Epithelial cell of esophagus (primary cell): Measurements from ENCODE around the gene CNGB1.

Experiments used
- DNase-seq: peaks from one replicate; pipeline ENCODE4 v3.0.0; 2010; ENCODE audit warnings: low read depth
- H3K4me3 ChIP-seq: 2 replicates; pipeline ENCODE4 v1.5.1; 2011; ENCODE audit warnings: mild to moderate bottlenecking, low read length, control low read depth
- TF ChIP-seq, protein P1 (sequence below): IDR thresholded peaks from 2 replicates; pipeline ENCODE4 v1.5.1; 2011; ENCODE audit warnings: low read depth, mild to moderate bottlenecking, low read length, control low read depth, inconsistent platforms; ENCODE audit not compliant: insufficient read depth; ENCODE audit errors: missing control alignments

The CNGB1 gene

GRCh38 chr16:57959121-57959520 is 11.8 kb downstream of the CNGB1 start:
- no peak for DNase-seq
- no peak overlapping the region for H3K4me3 ChIP-seq
- TF ChIP-seq, protein P1, sequence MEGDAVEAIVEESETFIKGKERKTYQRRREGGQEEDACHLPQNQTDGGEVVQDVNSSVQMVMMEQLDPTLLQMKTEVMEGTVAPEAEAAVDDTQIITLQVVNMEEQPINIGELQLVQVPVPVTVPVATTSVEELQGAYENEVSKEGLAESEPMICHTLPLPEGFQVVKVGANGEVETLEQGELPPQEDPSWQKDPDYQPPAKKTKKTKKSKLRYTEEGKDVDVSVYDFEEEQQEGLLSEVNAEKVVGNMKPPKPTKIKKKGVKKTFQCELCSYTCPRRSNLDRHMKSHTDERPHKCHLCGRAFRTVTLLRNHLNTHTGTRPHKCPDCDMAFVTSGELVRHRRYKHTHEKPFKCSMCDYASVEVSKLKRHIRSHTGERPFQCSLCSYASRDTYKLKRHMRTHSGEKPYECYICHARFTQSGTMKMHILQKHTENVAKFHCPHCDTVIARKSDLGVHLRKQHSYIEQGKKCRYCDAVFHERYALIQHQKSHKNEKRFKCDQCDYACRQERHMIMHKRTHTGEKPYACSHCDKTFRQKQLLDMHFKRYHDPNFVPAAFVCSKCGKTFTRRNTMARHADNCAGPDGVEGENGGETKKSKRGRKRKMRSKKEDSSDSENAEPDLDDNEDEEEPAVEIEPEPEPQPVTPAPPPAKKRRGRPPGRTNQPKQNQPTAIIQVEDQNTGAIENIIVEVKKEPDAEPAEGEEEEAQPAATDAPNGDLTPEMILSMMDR: no peak

DNA sequence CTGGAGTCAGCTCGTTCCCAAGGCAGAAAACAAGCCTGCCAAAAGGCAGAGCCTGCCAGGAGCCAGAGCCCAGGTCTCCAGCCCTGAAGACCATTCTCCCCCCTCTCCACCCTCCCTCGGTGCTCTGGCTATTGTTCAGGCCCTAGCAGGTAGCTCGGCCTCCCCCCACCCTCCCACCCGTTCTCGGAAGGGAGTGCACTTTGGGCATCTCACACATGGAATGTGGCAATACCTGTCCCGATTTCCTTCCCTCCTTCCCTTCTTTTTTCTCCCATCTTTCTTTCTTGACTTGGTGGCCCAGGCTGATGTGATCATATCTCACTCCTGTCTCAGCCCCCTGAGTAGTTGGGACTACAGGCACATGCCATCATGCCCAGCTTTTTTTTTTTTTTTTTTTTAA is 12.4 kb downstream of the CNGB1 start:
- TF ChIP-seq, protein P1: no peak
- H3K4me3 ChIP-seq: no peak overlapping the region
- no peak for DNase-seq

- DNase-seq: no peak
- H3K4me3 ChIP-seq: no peak overlapping the region
- TF ChIP-seq, protein P1: no peak
Measured at GRCh38 chr16:57957673-57958392, 13.1 kb downstream of the CNGB1 start.

GRCh38 chr16:57956924-57957672 is 13.8 kb downstream of the CNGB1 start:
- H3K4me3 ChIP-seq: no peak overlapping the region
- DNase-seq: no peak
- TF ChIP-seq, protein P1: no peak

- TF ChIP-seq, protein P1: no peak
- H3K4me3 ChIP-seq: no peak overlapping the region
- no peak for DNase-seq
Measured at GRCh38 chr16:57956270-57956808, 14.6 kb downstream of the CNGB1 start.

DNA sequence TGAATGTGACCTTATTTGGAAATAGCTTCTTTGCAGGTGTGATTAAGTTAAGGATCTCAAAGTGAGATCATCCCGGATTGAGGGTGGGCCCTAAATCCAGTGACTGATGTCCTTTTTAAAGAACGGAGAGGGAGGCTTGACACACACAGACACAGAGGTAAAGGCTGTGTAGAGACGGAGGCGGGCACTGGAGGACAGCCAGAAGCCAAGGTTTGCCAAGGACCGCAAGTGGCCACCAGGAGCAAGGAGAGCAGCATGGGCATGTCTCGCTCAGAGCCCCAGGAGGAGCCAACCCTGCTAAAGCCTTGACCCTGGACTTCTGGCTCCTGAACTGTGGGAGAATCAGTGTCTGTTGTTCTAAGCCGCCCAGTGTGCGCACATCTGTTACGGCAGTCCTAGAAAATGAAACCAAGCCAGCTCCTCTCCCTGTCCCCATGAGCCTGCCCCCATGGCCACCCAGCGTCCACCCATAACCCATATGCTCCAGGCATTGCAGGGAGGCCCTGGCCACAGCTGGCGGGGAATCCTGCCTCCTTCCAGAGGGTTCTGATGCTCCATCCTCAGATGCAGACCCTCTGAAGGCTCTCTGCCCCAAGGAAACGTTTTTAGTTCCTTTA is 15.2 kb downstream of the CNGB1 start:
- TF ChIP-seq, protein P1: no peak
- DNase-seq: peak; percentile 47
- H3K4me3 ChIP-seq: no peak overlapping the region
